Astrocyte (in vitro differentiated cells and primary cell): ENCODE results near the gene DROSHA.

ENCODE experiments used
- CTCF ChIP-seq: IDR thresholded peaks from 2 replicates; pipeline ENCODE4 v1.5.1; 2011; ENCODE audit warnings: low read depth, mild to moderate bottlenecking, inconsistent platforms, low read length, moderate library complexity; ENCODE audit not compliant: insufficient read depth
- EZH2 ChIP-seq: IDR thresholded peaks from 2 replicates; pipeline ENCODE4 v1.6.1; 2012; ENCODE audit warnings: mild to moderate bottlenecking, low read length, inconsistent platforms; ENCODE audit not compliant: insufficient read depth

DNA sequence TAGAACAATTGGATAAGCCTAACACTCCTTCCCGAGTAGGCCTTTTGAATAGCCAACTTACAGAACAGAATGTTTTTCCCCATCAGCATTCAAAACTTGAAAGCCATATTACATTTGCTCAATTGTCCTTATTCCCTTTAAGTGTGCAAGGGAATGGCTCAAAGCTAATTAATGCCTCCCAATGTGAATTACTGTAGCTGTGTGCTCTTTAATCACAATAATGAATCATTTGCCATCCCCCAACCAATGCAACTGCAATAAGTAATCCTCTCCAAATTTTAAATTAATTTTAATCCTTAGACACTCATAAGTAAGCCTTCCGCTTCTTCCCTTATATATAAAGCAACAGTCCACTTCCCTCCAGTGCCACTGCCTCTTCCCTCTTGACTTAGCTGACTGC, 115.9 kb downstream of the DROSHA start:
- TF ChIP-seq CTCF (no peak), EZH2 (no peak)
